ENCODE measurements around the gene ZNF519.
"Not testable (repeated sequence)": the region's sequence is repeated elsewhere in the genome, so short reads cannot be mapped to it uniquely, and the experiment has no call there.

ZNF519 gene

GRCh38 chr18:14130804-14131203 is 1.4 kb downstream of the ZNF519 start:
- CTCF ChIA-PET; DNase-seq (ENCODE audit: extremely low spot score); POLR2A ChIA-PET: not testable (repeated sequence)

- POLR2A ChIA-PET: interaction anchor here (0.6 kb wide), 1 partner anchor 558 kb away, joined by 3 read pairs; no protein-coding TSS in a partner anchor
- TF ChIP-seq, protein P1, sequence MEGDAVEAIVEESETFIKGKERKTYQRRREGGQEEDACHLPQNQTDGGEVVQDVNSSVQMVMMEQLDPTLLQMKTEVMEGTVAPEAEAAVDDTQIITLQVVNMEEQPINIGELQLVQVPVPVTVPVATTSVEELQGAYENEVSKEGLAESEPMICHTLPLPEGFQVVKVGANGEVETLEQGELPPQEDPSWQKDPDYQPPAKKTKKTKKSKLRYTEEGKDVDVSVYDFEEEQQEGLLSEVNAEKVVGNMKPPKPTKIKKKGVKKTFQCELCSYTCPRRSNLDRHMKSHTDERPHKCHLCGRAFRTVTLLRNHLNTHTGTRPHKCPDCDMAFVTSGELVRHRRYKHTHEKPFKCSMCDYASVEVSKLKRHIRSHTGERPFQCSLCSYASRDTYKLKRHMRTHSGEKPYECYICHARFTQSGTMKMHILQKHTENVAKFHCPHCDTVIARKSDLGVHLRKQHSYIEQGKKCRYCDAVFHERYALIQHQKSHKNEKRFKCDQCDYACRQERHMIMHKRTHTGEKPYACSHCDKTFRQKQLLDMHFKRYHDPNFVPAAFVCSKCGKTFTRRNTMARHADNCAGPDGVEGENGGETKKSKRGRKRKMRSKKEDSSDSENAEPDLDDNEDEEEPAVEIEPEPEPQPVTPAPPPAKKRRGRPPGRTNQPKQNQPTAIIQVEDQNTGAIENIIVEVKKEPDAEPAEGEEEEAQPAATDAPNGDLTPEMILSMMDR (IDR thresholded peaks at IDR 0.05; ENCODE audit: control extremely low read depth, extremely low read depth, low read depth, missing control alignments): no peak
- no peak for DNase-seq (ENCODE audit: extremely low spot score)
- CTCF ChIA-PET: interaction anchor here (1.4 to 1.9 kb wide), 2 partner anchors 38 to 300 kb away, joined by 3 to 5 read pairs; partner anchors contain the start of gene MC5R
These were observed 7.5 kb downstream of the ZNF519 start for GRCh38 chr18:14124689-14125088.

DNA sequence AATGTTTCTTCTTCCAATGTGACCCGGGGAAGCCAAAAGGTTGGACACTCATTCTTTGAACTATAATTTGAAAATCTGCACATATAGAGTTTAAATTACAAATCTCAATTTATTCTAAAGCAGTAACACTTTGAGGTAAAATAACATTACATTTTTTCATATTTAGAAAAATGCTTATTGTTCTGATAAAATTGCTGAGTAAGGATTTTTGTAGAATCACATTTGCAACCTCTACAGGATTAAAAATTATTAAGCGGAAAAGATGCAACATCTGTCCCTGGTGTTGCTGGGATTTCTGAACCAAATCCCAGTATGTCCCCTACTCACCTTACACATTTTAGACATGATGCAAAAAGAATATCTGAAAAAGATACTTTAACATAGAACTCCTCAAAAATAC is 10.1 kb downstream of the ZNF519 start:
- ChIA-PET CTCF (no interaction called here), POLR2A (no interaction called here)
- TF ChIP-seq, protein P1 (IDR thresholded peaks at IDR 0.05; ENCODE audit: control extremely low read depth, extremely low read depth, low read depth, missing control alignments): no peak
- no peak for DNase-seq (ENCODE audit: extremely low spot score)

GRCh38 chr18:14120926-14121325 is 11.3 kb downstream of the ZNF519 start:
- ChIA-PET CTCF (no interaction called here), POLR2A (no interaction called here)
- TF ChIP-seq, protein P1 (IDR thresholded peaks at IDR 0.05; ENCODE audit: control extremely low read depth, extremely low read depth, low read depth, missing control alignments): no peak
- no peak for DNase-seq (ENCODE audit: extremely low spot score)

DNA sequence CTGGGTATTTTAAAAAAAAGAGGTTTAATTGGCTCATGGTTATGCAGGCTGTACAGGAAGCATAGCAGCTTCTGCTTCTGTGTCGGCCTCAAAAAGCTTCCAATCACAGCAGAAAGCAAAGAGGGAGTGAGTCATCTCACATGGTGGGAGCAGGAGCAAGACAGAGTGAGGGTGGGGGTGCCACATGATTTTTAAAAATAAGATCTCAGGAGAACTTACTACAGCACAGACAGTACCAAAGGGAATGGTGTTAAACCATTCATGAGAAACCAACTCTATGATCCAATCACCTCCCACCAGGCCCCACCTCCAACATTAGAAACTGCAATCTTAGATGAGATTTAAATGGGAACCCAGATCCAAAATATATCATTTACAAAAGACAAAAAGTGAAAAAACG is 14.6 kb downstream of the ZNF519 start:
- TF ChIP-seq, protein P1 (IDR thresholded peaks at IDR 0.05; ENCODE audit: control extremely low read depth, extremely low read depth, low read depth, missing control alignments): no peak
- no peak for DNase-seq (ENCODE audit: extremely low spot score)
- ChIA-PET CTCF (no interaction called here), POLR2A (no interaction called here)

GRCh38 chr18:14106906-14107305 is 25.3 kb downstream of the ZNF519 start:
- POLR2A ChIA-PET: no interaction called here
- TF ChIP-seq, protein P1 (IDR thresholded peaks at IDR 0.05; ENCODE audit: control extremely low read depth, extremely low read depth, low read depth, missing control alignments): no peak
- CTCF ChIA-PET: interaction anchor here (0.9 to 1.2 kb wide), 2 partner anchors 20 to 283 kb away, joined by 3 to 4 read pairs; partner anchors contain the start of gene MC5R
- no peak for DNase-seq (ENCODE audit: extremely low spot score)

DNA sequence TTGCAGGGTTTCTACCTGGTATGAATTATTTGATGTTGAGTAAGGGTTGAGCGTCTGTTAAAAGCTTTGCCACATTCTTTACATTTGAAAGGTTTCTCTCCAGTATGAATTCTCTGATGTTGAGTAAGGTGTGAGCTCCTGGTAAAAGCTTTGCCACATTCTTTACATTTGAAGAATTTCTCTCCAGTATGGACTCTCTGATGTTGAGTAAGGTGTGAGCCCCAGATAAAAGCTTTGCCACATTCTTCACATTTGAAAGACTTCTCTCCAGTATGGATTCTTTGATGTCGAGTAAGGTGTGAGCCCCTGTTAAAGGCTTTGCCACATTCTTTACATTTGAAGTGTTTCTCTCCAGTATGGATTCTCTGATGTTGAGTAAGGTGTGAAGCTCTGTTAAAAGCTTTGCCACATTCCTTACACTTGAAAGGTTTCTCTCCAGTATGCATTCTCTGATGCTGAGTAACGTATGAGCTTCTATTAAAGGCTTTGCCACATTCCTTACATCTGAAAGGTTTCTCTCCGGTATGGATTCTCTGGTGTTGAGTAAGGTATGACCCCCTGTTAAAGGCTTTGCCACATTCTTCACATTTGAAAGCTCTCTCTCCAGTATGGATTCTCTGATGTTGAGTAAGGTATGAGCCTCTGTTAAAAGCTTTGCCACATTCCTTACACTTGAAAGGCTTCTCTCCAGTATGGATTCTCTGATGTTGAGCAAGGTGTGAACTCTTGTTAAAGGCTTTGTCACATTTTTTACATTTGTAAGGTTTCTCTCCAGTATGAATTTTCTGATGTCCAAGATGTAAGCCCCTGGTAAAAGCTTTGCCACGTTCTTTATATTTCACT is 27.1 kb downstream of the ZNF519 start:
- TF ChIP-seq, protein P1 (IDR thresholded peaks at IDR 0.05; ENCODE audit: control extremely low read depth, extremely low read depth, low read depth, missing control alignments): no peak
- ChIA-PET POLR2A (no interaction called here), CTCF (interaction anchor here (1.2 to 1.6 kb wide), 4 partner anchors 18 to 292 kb away, joined by 3 to 6 read pairs (median 4); partner anchors contain the start of genes MC2R and MC5R)
- no peak for DNase-seq (ENCODE audit: extremely low spot score)

Data from GM10248 (cell line).